ENCODE results near the gene PTP4A1.
A peak's percentile ranks its signal among the peaks of the same experiment; 100 is the strongest.

The PTP4A1 gene

DNA sequence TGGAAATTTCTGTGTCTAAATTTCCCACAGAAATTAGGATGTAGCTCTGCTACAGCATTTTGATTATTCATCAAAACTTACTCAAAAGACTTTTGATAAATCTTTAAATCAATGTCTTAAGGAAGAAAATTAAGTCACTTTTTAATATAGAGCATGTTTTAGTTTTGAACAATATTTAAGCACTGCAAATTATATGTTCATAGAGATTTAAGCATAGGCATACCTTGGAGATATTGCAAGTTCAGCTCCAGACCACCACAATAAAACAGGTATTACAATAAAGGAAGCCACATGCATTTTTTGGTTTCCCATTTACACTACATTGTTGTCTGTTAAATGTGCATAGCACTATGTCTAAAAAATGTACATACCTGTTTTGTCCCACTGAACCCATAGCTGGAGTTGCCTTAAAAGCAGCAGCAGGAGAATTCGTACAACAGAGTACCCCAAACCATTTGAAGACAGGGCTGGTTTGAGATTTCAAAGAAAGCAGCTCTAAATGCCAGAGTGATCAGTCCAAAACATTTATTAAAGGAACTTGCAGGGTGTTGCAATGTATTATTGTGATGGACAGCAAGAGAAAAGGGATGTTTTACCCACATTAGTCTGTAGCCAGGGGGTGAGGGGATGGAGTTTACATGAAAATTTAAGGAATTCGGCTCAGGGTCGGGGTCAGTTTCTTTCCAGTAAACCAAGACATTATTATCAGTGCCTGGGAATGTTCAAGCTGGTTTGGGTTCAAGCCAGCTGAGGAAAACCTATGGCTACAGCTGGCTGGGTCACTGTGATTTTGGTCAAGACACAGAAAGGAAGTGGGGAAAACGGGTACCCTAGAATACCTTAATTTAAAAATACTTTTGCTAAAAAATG, 6.3 kb upstream of the PTP4A1 start:
- no peak overlapping the region for H3K9ac ChIP-seq (ENCODE audit: low read depth, low read length, poor library complexity)
- no peak overlapping the region for H2BK5ac ChIP-seq (ENCODE audit: low read length)
- H3K4me3 ChIP-seq (ENCODE audit: low read length in 2 of 2): no peak overlapping the region
- no peaks in the 10 kb centered on the region for H3K36me3 ChIP-seq (replicated peaks in 1 of 2; ENCODE audit: control insufficient read depth in 2 of 2, insufficient read depth in 2 of 2, low read length in 2 of 2)
- H3K14ac ChIP-seq (ENCODE audit: low read length): no peak overlapping the region
- WGBS, 2 donors (ENCODE audit: extremely low coverage in 2 of 2, insufficient read length in 2 of 2, insufficient replicate concordance in 1 of 2): no CpG with 5 or more reads among the region's 4 CpGs
- H3K18ac ChIP-seq (ENCODE audit: low read length): no peak overlapping the region
- H2BK15ac ChIP-seq (ENCODE audit: low read length): no peak overlapping the region
- no peak for DNase-seq (ENCODE audit: low spot score)
- H4K8ac ChIP-seq (ENCODE audit: low read depth, low read length): no peak overlapping the region
- no peak overlapping the region for H2BK120ac ChIP-seq (ENCODE audit: low read depth, low read length)
- H3K27ac ChIP-seq (replicated peaks; ENCODE audit: low read length): no peak overlapping the region
- no peaks in the 10 kb centered on the region for H3K27me3 ChIP-seq (ENCODE audit: control insufficient read depth in 3 of 3, insufficient read depth in 3 of 3, low read depth in 1 of 3, low read length in 3 of 3)
- no peak overlapping the region for H3K4me2 ChIP-seq (ENCODE audit: insufficient read depth, low read length, poor library complexity, severe bottlenecking)
- peaks cover 0 to 10% of the 10 kb centered on the region in 2 donors for H3K9me3 ChIP-seq (replicated peaks in 1 of 2; ENCODE audit: control insufficient read depth in 2 of 2, insufficient read depth in 1 of 2, low read depth in 1 of 2, low read length in 2 of 2)
- peaks cover 0 to 4% of the 10 kb centered on the region in 2 donors for H3K4me1 ChIP-seq (ENCODE audit: control insufficient read depth in 2 of 2, insufficient read depth in 1 of 2, low read depth in 1 of 2, low read length in 2 of 2)
- no peak overlapping the region for H2BK12ac ChIP-seq (ENCODE audit: low read length)
- no peaks in the 10 kb centered on the region for H3K79me1 ChIP-seq (ENCODE audit: low read depth, low read length)
- H4K91ac ChIP-seq (ENCODE audit: low read depth, low read length, poor library complexity): no peak overlapping the region
- H3K23ac ChIP-seq (ENCODE audit: low read depth, low read length, poor library complexity): no peak overlapping the region
- H2AFZ ChIP-seq (ENCODE audit: low read length): peak overlapping the region; percentile 40
- no peak overlapping the region for H2AK5ac ChIP-seq (ENCODE audit: low read depth, low read length)
- no peak overlapping the region for H3K4ac ChIP-seq (ENCODE audit: low read length)

GRCh38 chr6:63567966-63568365, 4.3 kb upstream of the PTP4A1 start:
- peaks cover 0 to 12% of the 10 kb centered on the region in 2 donors for H3K4me1 ChIP-seq (ENCODE audit: control insufficient read depth in 2 of 2, insufficient read depth in 1 of 2, low read depth in 1 of 2, low read length in 2 of 2)
- no peak overlapping the region for H2AK5ac ChIP-seq (ENCODE audit: low read depth, low read length)
- H3K27ac ChIP-seq (replicated peaks; ENCODE audit: low read length): no peak overlapping the region
- H3K18ac ChIP-seq (ENCODE audit: low read length): no peak overlapping the region
- no peak overlapping the region for H3K4ac ChIP-seq (ENCODE audit: low read length)
- H3K4me3 ChIP-seq (ENCODE audit: low read length in 2 of 2): no peak overlapping the region
- no peak overlapping the region for H4K91ac ChIP-seq (ENCODE audit: low read depth, low read length, poor library complexity)
- H2BK120ac ChIP-seq (ENCODE audit: low read depth, low read length): no peak overlapping the region
- H3K23ac ChIP-seq (ENCODE audit: low read depth, low read length, poor library complexity): no peak overlapping the region
- H3K79me1 ChIP-seq (ENCODE audit: low read depth, low read length): peaks cover 4% of the 10 kb centered on the region
- no peak overlapping the region for H2BK15ac ChIP-seq (ENCODE audit: low read length)
- H2BK5ac ChIP-seq (ENCODE audit: low read length): no peak overlapping the region
- no peaks in the 10 kb centered on the region for H3K36me3 ChIP-seq (replicated peaks in 1 of 2; ENCODE audit: control insufficient read depth in 2 of 2, insufficient read depth in 2 of 2, low read length in 2 of 2)
- peaks cover 0 to 10% of the 10 kb centered on the region in 2 donors for H3K9me3 ChIP-seq (replicated peaks in 1 of 2; ENCODE audit: control insufficient read depth in 2 of 2, insufficient read depth in 1 of 2, low read depth in 1 of 2, low read length in 2 of 2)
- no peak overlapping the region for H4K8ac ChIP-seq (ENCODE audit: low read depth, low read length)
- H3K9ac ChIP-seq (ENCODE audit: low read depth, low read length, poor library complexity): no peak overlapping the region
- H3K4me2 ChIP-seq (ENCODE audit: insufficient read depth, low read length, poor library complexity, severe bottlenecking): no peak overlapping the region
- no CpG with 5 or more reads among the region's 1 CpG for WGBS, 2 donors (ENCODE audit: extremely low coverage in 2 of 2, insufficient read length in 2 of 2, insufficient replicate concordance in 1 of 2)
- no peak overlapping the region for H3K14ac ChIP-seq (ENCODE audit: low read length)
- no peak overlapping the region for H2AFZ ChIP-seq (ENCODE audit: low read length)
- no peak for DNase-seq (ENCODE audit: low spot score)
- no peak overlapping the region for H2BK12ac ChIP-seq (ENCODE audit: low read length)
- H3K27me3 ChIP-seq (ENCODE audit: control insufficient read depth in 3 of 3, insufficient read depth in 3 of 3, low read depth in 1 of 3, low read length in 3 of 3): no peaks in the 10 kb centered on the region

DNA sequence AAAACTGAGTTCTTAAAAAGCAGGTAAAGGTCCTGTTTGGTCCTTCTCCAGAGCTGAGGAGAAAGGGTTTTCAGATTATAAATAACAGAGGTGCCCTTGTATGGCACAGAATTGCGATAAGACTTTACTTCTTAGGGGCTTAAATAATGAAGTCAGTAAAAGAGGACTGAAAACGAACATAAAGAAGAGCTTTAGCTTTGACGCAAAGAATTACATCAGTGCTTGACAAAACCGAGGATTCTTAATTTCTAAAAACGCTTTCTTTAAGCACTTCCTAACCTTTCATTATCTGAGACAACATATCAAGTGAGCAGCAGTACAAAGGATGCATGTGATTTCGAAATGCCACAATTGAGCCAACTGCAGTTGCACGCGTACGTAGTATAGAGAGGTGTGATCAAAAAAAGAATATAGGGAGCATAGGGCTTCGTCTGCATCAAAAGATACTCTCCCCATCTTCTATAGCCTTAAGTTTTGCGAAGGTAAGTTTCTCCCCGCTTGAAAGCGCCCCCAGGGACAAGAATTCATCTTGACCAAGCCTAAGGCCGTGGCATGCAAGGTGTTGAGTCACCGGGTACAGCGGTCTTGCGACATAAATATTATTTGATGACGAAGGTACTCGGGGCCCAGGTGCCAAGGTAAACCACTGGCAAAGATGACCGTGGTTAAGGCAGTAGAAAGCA, 778 bp upstream of the PTP4A1 start:
- Histone ChIP-seq H3K4me1 (ENCODE audit: control insufficient read depth in 2 of 2, insufficient read depth in 1 of 2, low read depth in 1 of 2, low read length in 2 of 2) (peaks cover 0 to 12% of the 10 kb centered on the region in 2 donors), H3K4me2 (ENCODE audit: insufficient read depth, low read length, poor library complexity, severe bottlenecking) (peak overlapping the region; percentile 52), H4K91ac (ENCODE audit: low read depth, low read length, poor library complexity) (no peak overlapping the region), H3K4ac (ENCODE audit: low read length) (no peak overlapping the region), H3K9ac (ENCODE audit: low read depth, low read length, poor library complexity) (peak overlapping the region; percentile 80), H3K27me3 (ENCODE audit: control insufficient read depth in 3 of 3, insufficient read depth in 3 of 3, low read depth in 1 of 3, low read length in 3 of 3) (no peaks in the 10 kb centered on the region), H4K8ac (ENCODE audit: low read depth, low read length) (no peak overlapping the region), H3K9me3 (replicated peaks in 1 of 2; ENCODE audit: control insufficient read depth in 2 of 2, insufficient read depth in 1 of 2, low read depth in 1 of 2, low read length in 2 of 2) (peaks cover 0 to 10% of the 10 kb centered on the region in 2 donors), H2BK12ac (ENCODE audit: low read length) (no peak overlapping the region), H2BK15ac (ENCODE audit: low read length) (no peak overlapping the region), H3K4me3 (ENCODE audit: low read length in 2 of 2) (peak overlapping the region; percentile 52 to 83), H3K27ac (replicated peaks; ENCODE audit: low read length) (peak overlapping the region; percentile 90), H2BK120ac (ENCODE audit: low read depth, low read length) (no peak overlapping the region), H3K79me1 (ENCODE audit: low read depth, low read length) (peaks cover 6% of the 10 kb centered on the region), H3K14ac (ENCODE audit: low read length) (no peak overlapping the region), H2AFZ (ENCODE audit: low read length) (peak overlapping the region; percentile 64), H3K36me3 (replicated peaks in 1 of 2; ENCODE audit: control insufficient read depth in 2 of 2, insufficient read depth in 2 of 2, low read length in 2 of 2) (peaks cover 2 to 27% of the 10 kb centered on the region in 2 donors), H3K18ac (ENCODE audit: low read length) (peak overlapping the region; percentile 4), H2AK5ac (ENCODE audit: low read depth, low read length) (no peak overlapping the region), H2BK5ac (ENCODE audit: low read length) (no peak overlapping the region), H3K23ac (ENCODE audit: low read depth, low read length, poor library complexity) (no peak overlapping the region)
- WGBS, 2 donors (ENCODE audit: extremely low coverage in 2 of 2, insufficient read length in 2 of 2, insufficient replicate concordance in 1 of 2): no CpG with 5 or more reads among the region's 20 CpGs
- DNase-seq (ENCODE audit: low spot score): no peak

- Histone ChIP-seq H3K4me2 (ENCODE audit: insufficient read depth, low read length, poor library complexity, severe bottlenecking) (peak overlapping the region; percentile 68), H3K4me3 (ENCODE audit: low read length in 2 of 2) (peak overlapping the region; percentile 64 to 99), H2BK120ac (ENCODE audit: low read depth, low read length) (peak overlapping the region; percentile 98), H2BK12ac (ENCODE audit: low read length) (peak overlapping the region; percentile 22), H4K91ac (ENCODE audit: low read depth, low read length, poor library complexity) (no peak overlapping the region), H3K4me1 (ENCODE audit: control insufficient read depth in 2 of 2, insufficient read depth in 1 of 2, low read depth in 1 of 2, low read length in 2 of 2) (peaks cover 0 to 12% of the 10 kb centered on the region in 2 donors), H3K18ac (ENCODE audit: low read length) (peak overlapping the region; percentile 100), H2BK15ac (ENCODE audit: low read length) (peak overlapping the region; percentile 97), H3K27ac (replicated peaks; ENCODE audit: low read length) (peak overlapping the region; percentile 82), H3K9me3 (replicated peaks in 1 of 2; ENCODE audit: control insufficient read depth in 2 of 2, insufficient read depth in 1 of 2, low read depth in 1 of 2, low read length in 2 of 2) (peaks cover 0 to 1% of the 10 kb centered on the region in 2 donors), H3K23ac (ENCODE audit: low read depth, low read length, poor library complexity) (peak overlapping the region; percentile 100), H3K36me3 (replicated peaks in 1 of 2; ENCODE audit: control insufficient read depth in 2 of 2, insufficient read depth in 2 of 2, low read length in 2 of 2) (peaks cover 3 to 39% of the 10 kb centered on the region in 2 donors), H2AFZ (ENCODE audit: low read length) (peak overlapping the region; percentile 43), H3K27me3 (ENCODE audit: control insufficient read depth in 3 of 3, insufficient read depth in 3 of 3, low read depth in 1 of 3, low read length in 3 of 3) (no peaks in the 10 kb centered on the region), H4K8ac (ENCODE audit: low read depth, low read length) (peak overlapping the region; percentile 59), H3K4ac (ENCODE audit: low read length) (peak overlapping the region; percentile 84), H2BK5ac (ENCODE audit: low read length) (peak overlapping the region; percentile 96), H3K9ac (ENCODE audit: low read depth, low read length, poor library complexity) (peak overlapping the region; percentile 100), H3K79me1 (ENCODE audit: low read depth, low read length) (peaks cover 6% of the 10 kb centered on the region), H2AK5ac (ENCODE audit: low read depth, low read length) (peak overlapping the region; percentile 98), H3K14ac (ENCODE audit: low read length) (peak overlapping the region; percentile 99)
- no CpG with 5 or more reads among the region's 42 CpGs for WGBS, 2 donors (ENCODE audit: extremely low coverage in 2 of 2, insufficient read length in 2 of 2, insufficient replicate concordance in 1 of 2)
- no peak for DNase-seq (ENCODE audit: low spot score)
Measured at GRCh38 chr6:63572747-63573075, 431 bp downstream of the PTP4A1 start.
